Smooth muscle cell (in vitro differentiated cells): Measurements from ENCODE around the gene IP6K3. TPM values are rescaled to one million over a fixed set of nuclear protein-coding genes. Genes with fewer than 3 reads are reported as not detected.

Experiments used
- DNase-seq: peaks from one replicate; lab custom pipeline; 2025; ENCODE audit not compliant: unreplicated experiment; lab: John Stamatoyannopoulos, UW
- H2AFZ ChIP-seq: fragments of 200-600 bp; sonication (generic); 2 replicates; pipeline ENCODE4 v1.6.0; 2016; ENCODE audit warnings: antibody characterized with exemption, low read depth, mild to moderate bottlenecking
- H3F3A ChIP-seq: fragments of 200-600 bp; sonication (generic); 2 replicates; pipeline ENCODE4 v1.6.0; 2017; ENCODE audit warnings: antibody characterized with exemption, low read depth
- H3K27ac ChIP-seq: fragments of 200-600 bp; sonication (generic); 2 replicates; pipeline ENCODE4 v1.5.1; 2016; ENCODE audit warnings: low read depth, mild to moderate bottlenecking
- H3K27me3 ChIP-seq: fragments of 200-600 bp; sonication (generic); 2 replicates; pipeline ENCODE4 v1.6.1; 2016; ENCODE audit warnings: low read depth, mild to moderate bottlenecking
- H3K36me3 ChIP-seq: fragments of 200-600 bp; sonication (generic); 2 replicates; pipeline ENCODE4 v1.5.1; 2016; ENCODE audit warnings: low read depth
- H3K4me1 ChIP-seq: fragments of 200-600 bp; sonication (generic); 2 replicates; pipeline ENCODE4 v1.5.1; 2016; ENCODE audit warnings: low read depth
- H3K4me2 ChIP-seq: fragments of 200-600 bp; sonication (generic); 2 replicates; pipeline ENCODE4 v1.6.0; 2016; ENCODE audit warnings: mild to moderate bottlenecking
- H3K4me3 ChIP-seq: fragments of 200-600 bp; sonication (generic); 2 replicates; pipeline ENCODE4 v1.5.1; 2016; ENCODE audit warnings: mild to moderate bottlenecking
- H3K79me2 ChIP-seq: fragments of 200-600 bp; sonication (generic); 2 replicates; pipeline ENCODE4 v1.6.0; 2016; ENCODE audit warnings: low read depth, mild to moderate bottlenecking
- H3K9ac ChIP-seq: fragments of 200-600 bp; sonication (generic); 2 replicates; pipeline ENCODE4 v1.6.0; 2016; ENCODE audit warnings: low read depth
- H3K9me3 ChIP-seq: fragments of 200-600 bp; sonication (generic); replicated peaks from 2 replicates; pipeline ENCODE4 v1.5.1; 2016; ENCODE audit warnings: low read depth
- H4K20me1 ChIP-seq: fragments of 200-600 bp; sonication (generic); 2 replicates; pipeline ENCODE4 v1.6.0; 2016; ENCODE audit warnings: low read depth
- WGBS: methylation state at CpG from one replicate; pipeline ENCODE4 v1.1.7; 2016; ENCODE audit warnings: low lambda C conversion rate; 5-methylcytosine and 5-hydroxymethylcytosine counted together
- polyA plus RNA-seq: library from polyadenylated mRNA; unstranded; fragments of >200 nt; fragmentation: Nextera tagmentation; extraction: Ambion mirVana; gene quantifications from 2 replicates; pipeline ENCODE4 v1.2.1, GENCODE V29; 2016
- total RNA-seq: library from RNA; depleted of rRNA; stranded (reverse); fragments of >200 nt; gene quantifications from 2 replicates; pipeline ENCODE4 v1.2.3, GENCODE V29; 2014
- TF ChIP-seq, protein P1 (sequence below): fragments of 200-600 bp; sonication (generic); IDR thresholded peaks from 2 replicates; pipeline ENCODE4 v1.5.1; 2017; ENCODE audit warnings: borderline replicate concordance, mild to moderate bottlenecking, antibody characterized with exemption; ENCODE audit not compliant: insufficient read depth, poor library complexity, severe bottlenecking

Gene IP6K3
- total and polyA plus RNA-seq, 2 experiments from 2014 or later: 2.6 to 5.6 TPM

DNA sequence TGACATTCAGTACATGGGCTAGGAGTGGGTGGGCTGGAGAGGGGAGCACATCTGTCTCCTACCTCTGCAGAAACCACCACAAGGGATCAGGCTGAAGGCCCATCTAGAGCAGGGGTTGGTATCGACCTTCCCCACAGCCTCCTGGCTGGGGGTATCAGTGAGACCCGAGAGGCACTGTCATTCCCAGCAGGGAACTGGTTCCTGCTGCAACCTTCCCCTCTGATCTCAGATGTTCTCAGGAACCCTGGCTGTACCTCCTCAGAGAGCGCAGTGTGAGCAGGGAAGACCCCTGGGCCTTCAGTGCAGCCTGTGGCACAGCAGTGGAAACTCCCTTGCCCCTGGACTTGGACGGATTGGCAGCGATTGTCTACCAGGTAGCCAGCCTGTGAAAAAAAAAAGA lies 7.8 kb downstream of the IP6K3 start:
- DNase-seq: no peak
- Histone ChIP-seq H3K4me3 (no peak overlapping the region), H3K27me3 (no peaks in the 10 kb centered on the region), H4K20me1 (no peaks in the 10 kb centered on the region), H3K79me2 (no peaks in the 10 kb centered on the region), H3K27ac (no peak overlapping the region), H3K4me2 (no peak overlapping the region), H2AFZ (no peak overlapping the region), H3K9ac (no peak overlapping the region), H3K36me3 (no peaks in the 10 kb centered on the region), H3K4me1 (no peaks in the 10 kb centered on the region), H3F3A (no peaks in the 10 kb centered on the region), H3K9me3 (no peaks in the 10 kb centered on the region)
- WGBS: 97% methylated on average over 5 of the region's 5 CpGs
- TF ChIP-seq, protein P1, sequence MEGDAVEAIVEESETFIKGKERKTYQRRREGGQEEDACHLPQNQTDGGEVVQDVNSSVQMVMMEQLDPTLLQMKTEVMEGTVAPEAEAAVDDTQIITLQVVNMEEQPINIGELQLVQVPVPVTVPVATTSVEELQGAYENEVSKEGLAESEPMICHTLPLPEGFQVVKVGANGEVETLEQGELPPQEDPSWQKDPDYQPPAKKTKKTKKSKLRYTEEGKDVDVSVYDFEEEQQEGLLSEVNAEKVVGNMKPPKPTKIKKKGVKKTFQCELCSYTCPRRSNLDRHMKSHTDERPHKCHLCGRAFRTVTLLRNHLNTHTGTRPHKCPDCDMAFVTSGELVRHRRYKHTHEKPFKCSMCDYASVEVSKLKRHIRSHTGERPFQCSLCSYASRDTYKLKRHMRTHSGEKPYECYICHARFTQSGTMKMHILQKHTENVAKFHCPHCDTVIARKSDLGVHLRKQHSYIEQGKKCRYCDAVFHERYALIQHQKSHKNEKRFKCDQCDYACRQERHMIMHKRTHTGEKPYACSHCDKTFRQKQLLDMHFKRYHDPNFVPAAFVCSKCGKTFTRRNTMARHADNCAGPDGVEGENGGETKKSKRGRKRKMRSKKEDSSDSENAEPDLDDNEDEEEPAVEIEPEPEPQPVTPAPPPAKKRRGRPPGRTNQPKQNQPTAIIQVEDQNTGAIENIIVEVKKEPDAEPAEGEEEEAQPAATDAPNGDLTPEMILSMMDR: no peak

DNA sequence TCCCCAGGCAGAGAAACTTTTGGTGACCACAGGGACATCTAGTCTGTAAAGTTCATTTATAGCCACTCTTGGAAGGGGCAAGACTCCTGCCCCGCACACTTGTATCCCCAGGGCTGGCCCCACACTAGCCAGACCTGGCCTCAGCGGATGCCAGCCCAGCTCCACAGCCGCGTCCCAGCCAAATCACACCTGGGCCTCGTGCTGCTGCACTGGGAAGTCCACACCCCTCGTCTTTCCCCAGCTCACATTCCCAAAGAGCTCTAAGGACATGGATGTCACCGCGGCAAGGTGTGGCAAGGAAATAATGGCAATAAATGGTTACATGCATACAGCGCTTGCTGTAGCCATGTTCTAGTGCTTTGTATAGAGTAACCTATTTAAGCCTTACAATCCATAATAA lies 8.6 kb downstream of the IP6K3 start:
- Histone ChIP-seq H2AFZ (no peak overlapping the region), H3F3A (no peaks in the 10 kb centered on the region), H3K27me3 (no peaks in the 10 kb centered on the region), H4K20me1 (no peaks in the 10 kb centered on the region), H3K9ac (no peak overlapping the region), H3K9me3 (no peaks in the 10 kb centered on the region), H3K4me3 (no peak overlapping the region), H3K36me3 (no peaks in the 10 kb centered on the region), H3K79me2 (no peaks in the 10 kb centered on the region), H3K4me1 (no peaks in the 10 kb centered on the region), H3K4me2 (no peak overlapping the region), H3K27ac (no peak overlapping the region)
- TF ChIP-seq, protein P1: no peak
- WGBS: 96% methylated on average over 9 of the region's 9 CpGs
- DNase-seq: no peak

DNA sequence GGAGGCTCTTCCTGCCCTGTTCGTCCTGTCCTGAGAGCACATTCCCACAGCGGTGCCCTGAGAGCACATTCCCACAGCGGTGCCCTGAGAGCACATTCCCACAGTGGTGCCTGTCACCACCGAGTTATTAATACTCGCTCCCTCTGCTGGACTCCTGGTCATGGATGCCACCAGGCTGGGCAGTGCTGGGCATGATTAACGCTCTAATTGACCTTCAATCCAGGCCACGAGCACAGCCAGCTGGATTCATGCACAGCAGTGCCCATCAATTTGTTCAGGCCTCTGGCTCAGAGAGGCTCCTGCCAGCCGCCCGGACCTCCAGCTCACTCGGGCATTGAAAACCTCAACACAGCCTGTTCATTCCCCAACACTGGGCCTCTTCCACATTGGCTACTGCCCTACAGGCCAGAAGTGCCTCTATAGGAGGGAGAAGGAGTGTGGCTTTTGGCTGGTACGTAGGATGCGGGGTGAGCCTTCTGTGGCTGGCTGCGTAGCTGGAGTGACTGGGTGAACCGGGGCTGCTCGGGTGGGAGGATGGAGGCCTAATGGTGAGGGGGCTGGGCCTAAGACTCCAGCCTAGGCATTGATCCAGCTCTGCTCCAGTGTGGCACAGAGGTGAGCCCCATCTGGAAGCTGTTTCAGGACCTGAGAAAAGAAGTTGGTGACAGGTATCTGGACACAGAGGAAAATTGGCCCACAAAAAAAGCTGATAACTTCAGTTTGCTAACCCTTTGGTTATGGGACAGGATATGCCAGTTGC lies 9.3 kb downstream of the IP6K3 start:
- 93% methylated on average over 15 of the region's 15 CpGs for WGBS

More for the DNA sequence above, 9.3 kb downstream of the IP6K3 start:
- Histone ChIP-seq H3F3A (no peaks in the 10 kb centered on the region), H3K9me3 (no peaks in the 10 kb centered on the region), H3K4me3 (no peak overlapping the region), H3K27me3 (no peaks in the 10 kb centered on the region), H2AFZ (no peak overlapping the region), H3K4me1 (no peaks in the 10 kb centered on the region), H4K20me1 (no peaks in the 10 kb centered on the region), H3K4me2 (no peak overlapping the region), H3K27ac (no peak overlapping the region), H3K79me2 (no peaks in the 10 kb centered on the region), H3K9ac (no peak overlapping the region), H3K36me3 (no peaks in the 10 kb centered on the region)
- TF ChIP-seq, protein P1: no peak
- no peak for DNase-seq
